ENCODE measurements around the gene CABLES2. TPM values are rescaled to one million over a fixed set of nuclear protein-coding genes. Genes with fewer than 3 reads are reported as not detected.

CABLES2 gene
- polyA plus RNA-seq, 1 experiment: 4.8 TPM

- Histone ChIP-seq H3K36me3 (ENCODE audit: control insufficient read depth, insufficient read depth, low read length) (no peaks in the 10 kb centered on the region), H3K4me3 (ENCODE audit: low read depth, low read length) (no peak overlapping the region), H3K27me3 (ENCODE audit: control insufficient read depth, insufficient read depth, low read length) (no peaks in the 10 kb centered on the region)
- TF ChIP-seq CTCF (IDR thresholded peaks at IDR 0.05; ENCODE audit: insufficient read depth, low read depth, low read length): no peak
- DNase-seq (ENCODE audit: low read depth): no peak
- ChIA-PET CTCF (interaction anchor here (0.8 to 1.6 kb wide), 4 partner anchors 9 to 54 kb away, joined by 3 to 4 read pairs (median 4); partner anchors contain the start of gene ADRM1), POLR2A (no interaction called here)
Observed at GRCh38 chr20:62355878-62356588, 51.1 kb downstream of the CABLES2 start.

DNA sequence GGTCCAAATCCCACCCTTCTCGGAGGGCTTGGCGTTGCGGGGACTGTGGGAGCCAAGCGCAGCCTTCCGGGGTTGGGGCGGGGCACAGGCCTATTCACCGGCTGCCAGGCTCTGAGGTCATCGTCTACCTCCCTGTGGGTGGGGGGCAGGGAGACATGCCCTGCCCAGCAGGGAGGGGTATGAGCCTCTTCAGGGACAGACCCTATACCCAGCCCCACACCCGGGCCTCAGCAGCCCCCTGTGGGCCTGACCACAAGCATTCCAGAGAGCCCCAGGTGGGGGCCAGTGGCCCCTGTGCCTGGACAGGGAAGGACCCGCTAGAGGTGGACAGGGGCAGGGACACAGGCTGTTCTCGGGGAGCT, 51.6 kb downstream of the CABLES2 start:
- H3K4me3 ChIP-seq (ENCODE audit: low read depth, low read length): no peak overlapping the region
- no peak for TF ChIP-seq CTCF (IDR thresholded peaks at IDR 0.05; ENCODE audit: insufficient read depth, low read depth, low read length)
- H3K27me3 ChIP-seq (ENCODE audit: control insufficient read depth, insufficient read depth, low read length): no peaks in the 10 kb centered on the region
- POLR2A ChIA-PET: no interaction called here
- DNase-seq (ENCODE audit: low read depth): no peak
- H3K36me3 ChIP-seq (ENCODE audit: control insufficient read depth, insufficient read depth, low read length): no peaks in the 10 kb centered on the region
- CTCF ChIA-PET: interaction anchor here (0.8 to 1.4 kb wide), 2 partner anchors 9 to 28 kb away, joined by 3 to 4 read pairs; no protein-coding TSS in a partner anchor

- DNase-seq (ENCODE audit: low read depth): no peak
- H3K27me3 ChIP-seq (ENCODE audit: control insufficient read depth, insufficient read depth, low read length): no peaks in the 10 kb centered on the region
- no peak for TF ChIP-seq CTCF (IDR thresholded peaks at IDR 0.05; ENCODE audit: insufficient read depth, low read depth, low read length)
- no peak overlapping the region for H3K4me3 ChIP-seq (ENCODE audit: low read depth, low read length)
- ChIA-PET POLR2A (no interaction called here), CTCF (interaction anchor here (0.8 to 1.4 kb wide), 2 partner anchors 10 to 27 kb away, joined by 3 to 4 read pairs; no protein-coding TSS in a partner anchor)
- no peaks in the 10 kb centered on the region for H3K36me3 ChIP-seq (ENCODE audit: control insufficient read depth, insufficient read depth, low read length)
Observed at GRCh38 chr20:62354811-62355341, 52.2 kb downstream of the CABLES2 start.

GRCh38 chr20:62354031-62354808, 52.9 kb downstream of the CABLES2 start:
- no peak for DNase-seq (ENCODE audit: low read depth)
- no peaks in the 10 kb centered on the region for H3K36me3 ChIP-seq (ENCODE audit: control insufficient read depth, insufficient read depth, low read length)
- H3K27me3 ChIP-seq (ENCODE audit: control insufficient read depth, insufficient read depth, low read length): no peaks in the 10 kb centered on the region
- TF ChIP-seq CTCF (IDR thresholded peaks at IDR 0.05; ENCODE audit: insufficient read depth, low read depth, low read length): no peak
- ChIA-PET POLR2A (no interaction called here), CTCF (no interaction called here)
- H3K4me3 ChIP-seq (ENCODE audit: low read depth, low read length): no peak overlapping the region

DNA sequence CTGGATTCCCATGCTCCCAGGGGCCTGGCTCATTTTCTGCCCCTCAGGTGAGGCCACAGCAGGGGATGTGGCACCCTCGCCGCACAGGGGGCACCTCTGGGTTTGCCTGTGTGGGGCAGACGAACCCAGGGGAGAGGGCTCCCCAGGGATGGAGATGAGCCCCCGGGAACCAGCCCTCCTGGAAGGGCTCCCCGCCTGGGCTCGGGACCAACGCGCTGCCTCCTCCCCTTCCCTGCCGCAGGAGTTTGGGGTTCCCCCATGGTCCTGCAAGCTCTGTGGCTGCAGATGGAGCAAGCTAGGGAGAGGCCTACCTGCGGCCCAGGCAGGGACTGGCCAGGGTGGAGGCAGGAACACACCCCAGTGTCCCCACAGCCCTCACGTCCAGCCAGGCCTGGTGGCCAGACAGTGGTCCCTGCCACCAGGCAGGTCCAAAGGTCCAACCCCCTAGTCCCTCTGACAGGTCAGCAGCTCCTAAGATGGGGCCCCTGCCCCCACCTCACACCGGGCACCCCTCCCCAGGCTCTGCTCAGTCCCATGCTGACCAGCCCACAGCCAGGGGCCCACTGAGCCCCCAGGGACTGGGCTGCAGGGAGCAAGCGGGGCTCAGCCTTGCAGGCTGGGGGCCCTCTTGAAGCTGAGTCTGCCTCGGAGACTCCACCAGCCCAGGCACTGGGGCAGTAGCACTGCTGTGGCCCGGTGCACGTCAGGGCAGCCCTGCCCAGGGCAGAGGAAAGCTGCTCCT, 53.6 kb downstream of the CABLES2 start:
- ChIA-PET POLR2A (no interaction called here), CTCF (no interaction called here)
- H3K36me3 ChIP-seq (ENCODE audit: control insufficient read depth, insufficient read depth, low read length): no peaks in the 10 kb centered on the region
- no peak for DNase-seq (ENCODE audit: low read depth)
- no peak for TF ChIP-seq CTCF (IDR thresholded peaks at IDR 0.05; ENCODE audit: insufficient read depth, low read depth, low read length)
- no peaks in the 10 kb centered on the region for H3K27me3 ChIP-seq (ENCODE audit: control insufficient read depth, insufficient read depth, low read length)
- no peak overlapping the region for H3K4me3 ChIP-seq (ENCODE audit: low read depth, low read length)

All from BJ (cell line).